Measurements from ENCODE around the gene ROR2.

GRCh38 chr9:91867740-91868139 is 82.3 kb downstream of the ROR2 start:
- TF ChIP-seq POLR2AphosphoS5 (IDR thresholded peaks at IDR 0.05) (no peak), CTCF (IDR thresholded peaks at IDR 0.05) (no peak), POLR2A (IDR thresholded peaks at IDR 0.05) (no peak)
